OCI-LY3 (cell line): ENCODE data around the gene POU6F2.

Experiments
- CTCF ChIP-seq: fragments of 200-600, 300-600 bp; sonication (generic); IDR thresholded peaks from 2 replicates; pipeline ENCODE4 v1.5.1; 2014; ENCODE audit warnings: antibody characterized with exemption, low read length, low read depth
- EZH2phosphoT487 ChIP-seq: fragments of 200-600 bp; shearing (Covaris generic); IDR thresholded peaks from 2 replicates; pipeline ENCODE4 v1.6.1; 2018; ENCODE audit warnings: antibody characterized with exemption, mixed run types, low read depth

- TF ChIP-seq CTCF (no peak), EZH2phosphoT487 (no peak)
Measured at GRCh38 chr7:39432368-39432767, 454.7 kb downstream of the POU6F2 start.
